GM12872 (cell line): ENCODE data around the gene C11orf54.

ENCODE experiments used
- CTCF ChIP-seq: IDR thresholded peaks from 3 replicates; pipeline ENCODE4 v1.5.1; 2011; ENCODE audit warnings: low read depth, mild to moderate bottlenecking, low read length, moderate library complexity; ENCODE audit not compliant: insufficient read depth

Gene C11orf54

GRCh38 chr11:93784935-93785360 is 43.5 kb downstream of the C11orf54 start:
- no peak for TF ChIP-seq CTCF

- TF ChIP-seq CTCF, result no peak
Observed at GRCh38 chr11:93791493-93791892, 50.0 kb downstream of the C11orf54 start.

GRCh38 chr11:93796441-93797231 is 55.2 kb downstream of the C11orf54 start:
- no peak for TF ChIP-seq CTCF

GRCh38 chr11:93801366-93801765 is 59.9 kb downstream of the C11orf54 start:
- no peak for TF ChIP-seq CTCF

GRCh38 chr11:93804879-93805278 is 63.4 kb downstream of the C11orf54 start:
- TF ChIP-seq CTCF, result no peak

GRCh38 chr11:93807980-93808379 is 66.5 kb downstream of the C11orf54 start:
- TF ChIP-seq CTCF, result no peak

- TF ChIP-seq CTCF, result no peak
Observed at GRCh38 chr11:93813974-93814373, 72.5 kb downstream of the C11orf54 start.
